MM.1S (cell line): Measurements from ENCODE around the gene KRTAP10-3.

Source experiments
- EZH2phosphoT487 ChIP-seq: fragments of 300-600 bp; sonication (generic); IDR thresholded peaks from 2 replicates; pipeline ENCODE4 v1.6.1; 2018; ENCODE audit warnings: antibody characterized with exemption, low read length
- TF ChIP-seq, protein P1 (sequence below): fragments of 300-600 bp; sonication (generic); IDR thresholded peaks from 2 replicates; pipeline ENCODE4 v1.5.1; 2016; ENCODE audit warnings: antibody characterized with exemption, low read length, mixed read lengths

DNA sequence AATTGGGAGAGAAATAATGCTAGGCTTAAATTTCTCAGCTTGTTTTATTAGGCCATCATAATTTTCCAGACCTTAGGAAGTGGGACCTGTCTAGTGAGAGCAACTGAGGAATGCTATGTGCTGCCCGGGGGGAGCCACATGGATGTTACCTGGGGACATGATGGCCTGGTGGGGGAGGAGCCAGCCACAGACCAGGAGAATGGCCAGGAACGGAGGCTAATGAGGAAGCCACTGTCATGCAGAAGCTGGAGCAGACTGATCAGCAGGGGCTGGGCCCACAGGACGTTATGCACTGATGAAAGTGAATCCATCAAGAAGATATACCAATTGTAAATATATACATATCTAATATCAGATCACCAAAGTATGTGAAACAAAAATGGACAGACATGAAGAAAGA lies 14.0 kb downstream of the KRTAP10-3 start:
- TF ChIP-seq, protein P1, sequence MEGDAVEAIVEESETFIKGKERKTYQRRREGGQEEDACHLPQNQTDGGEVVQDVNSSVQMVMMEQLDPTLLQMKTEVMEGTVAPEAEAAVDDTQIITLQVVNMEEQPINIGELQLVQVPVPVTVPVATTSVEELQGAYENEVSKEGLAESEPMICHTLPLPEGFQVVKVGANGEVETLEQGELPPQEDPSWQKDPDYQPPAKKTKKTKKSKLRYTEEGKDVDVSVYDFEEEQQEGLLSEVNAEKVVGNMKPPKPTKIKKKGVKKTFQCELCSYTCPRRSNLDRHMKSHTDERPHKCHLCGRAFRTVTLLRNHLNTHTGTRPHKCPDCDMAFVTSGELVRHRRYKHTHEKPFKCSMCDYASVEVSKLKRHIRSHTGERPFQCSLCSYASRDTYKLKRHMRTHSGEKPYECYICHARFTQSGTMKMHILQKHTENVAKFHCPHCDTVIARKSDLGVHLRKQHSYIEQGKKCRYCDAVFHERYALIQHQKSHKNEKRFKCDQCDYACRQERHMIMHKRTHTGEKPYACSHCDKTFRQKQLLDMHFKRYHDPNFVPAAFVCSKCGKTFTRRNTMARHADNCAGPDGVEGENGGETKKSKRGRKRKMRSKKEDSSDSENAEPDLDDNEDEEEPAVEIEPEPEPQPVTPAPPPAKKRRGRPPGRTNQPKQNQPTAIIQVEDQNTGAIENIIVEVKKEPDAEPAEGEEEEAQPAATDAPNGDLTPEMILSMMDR, result no peak
- TF ChIP-seq EZH2phosphoT487, result no peak
